ENCODE results near the gene TRMT6.

GRCh38 chr20:5975778-5976177, 25.4 kb upstream of the TRMT6 start:
- TF ChIP-seq NFYB (IDR thresholded peaks at IDR 0.05; ENCODE audit: extremely low read depth, insufficient read length): no peak
- no peak for TF ChIP-seq RBM39 (optimal IDR thresholded peaks at IDR 0.05; ENCODE audit: low read depth, low read length)
- no peak for TF ChIP-seq ZNF589 (CRISPR knock-in tag; IDR thresholded peaks at IDR 0.05; ENCODE audit: low read depth)
- TF ChIP-seq KDM2B (CRISPR knock-in tag; IDR thresholded peaks at IDR 0.05): no peak
- no peak for TF ChIP-seq CTCF (IDR thresholded peaks at IDR 0.05 in 2 of 3, conservative IDR thresholded peaks at IDR 0.05 in 1 of 3; ENCODE audit: insufficient read depth in 2 of 3, low read depth in 1 of 3, low read length in 3 of 3)
- no peak for TF ChIP-seq ETV5 (CRISPR knock-in tag; IDR thresholded peaks at IDR 0.05; ENCODE audit: low read depth)
- no peak for TF ChIP-seq POLR2A (conservative IDR thresholded peaks at IDR 0.05)
- TF ChIP-seq TRIM28 (IDR thresholded peaks at IDR 0.05): no peak
- no peak for TF ChIP-seq ESRRA (IDR thresholded peaks at IDR 0.05; ENCODE audit: borderline replicate concordance, low read depth)
- no peak for TF ChIP-seq CEBPB (tag; IDR thresholded peaks at IDR 0.05)
